Measurements from ENCODE around the gene RFC4.
"Not testable (repeated sequence)": the region's sequence is repeated elsewhere in the genome, so short reads cannot be mapped to it uniquely, and the experiment has no call there.

RFC4 gene

DNA sequence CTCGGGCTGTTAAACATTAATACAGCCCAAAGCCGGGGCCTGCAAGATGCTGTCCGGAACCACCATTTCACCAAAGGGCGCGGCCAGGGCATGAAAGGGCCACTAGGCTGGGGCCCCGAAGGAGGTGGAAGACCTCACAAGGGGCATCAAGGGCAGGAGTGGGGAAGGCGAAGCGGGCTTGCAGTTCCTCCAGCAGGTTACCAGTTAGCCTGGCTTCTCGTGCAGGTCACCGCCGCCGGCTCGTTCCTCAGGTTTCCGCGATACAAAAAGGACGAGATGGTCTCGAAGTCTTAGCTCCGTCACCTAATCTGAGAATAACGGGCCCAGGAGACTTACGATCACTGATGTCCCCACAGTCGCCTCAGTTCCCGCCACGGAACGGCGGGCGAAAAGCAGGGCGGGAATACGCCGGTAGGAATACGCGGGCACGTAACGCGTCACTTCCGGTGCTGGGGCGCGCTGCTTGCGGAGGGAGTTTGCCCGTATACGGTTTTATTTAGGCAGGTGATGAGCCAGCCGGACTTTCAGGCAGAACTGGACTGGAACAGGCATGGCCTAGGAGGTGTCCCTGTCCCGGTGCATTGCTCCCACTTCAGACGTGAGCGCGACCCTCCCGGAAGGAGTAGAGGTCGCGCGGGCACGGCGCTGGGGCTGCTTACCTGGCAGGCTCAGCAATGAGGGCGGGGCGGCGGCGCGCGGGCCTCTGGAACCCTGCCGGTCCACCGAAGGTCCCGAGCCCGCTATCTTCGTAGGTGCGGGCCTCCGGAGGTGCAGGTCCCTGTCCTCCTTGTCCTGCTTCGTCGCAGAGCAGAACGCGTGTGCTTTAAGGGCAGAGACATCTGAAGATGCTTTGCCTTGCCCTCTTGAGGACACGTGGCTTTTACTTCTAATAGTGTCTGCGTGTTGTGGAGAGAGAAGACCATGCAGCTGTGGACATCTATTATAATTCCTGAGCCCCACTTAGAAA is at the start of gene RFC4:
RFC4 (minus strand) TSS at position 394 of the 967 bp plus-strand sequence. CDS start 1,769 bp downstream, outside the sequence.
- peak within 1 kb of the TSS; percentile 88 to 91 for H3K27ac ChIP-seq
- peak; percentile 90 for DNase-seq (ENCODE audit: low spot score)
- H3K4me3 ChIP-seq = peak within 1 kb of the TSS; percentile 88
- no peak for TF ChIP-seq CTCF (IDR thresholded peaks at IDR 0.05)

- Histone ChIP-seq H3K4me3 (no peak overlapping the region), H3K27ac (no peak overlapping the region)
- DNase-seq (ENCODE audit: low spot score) = no peak
- no peak for TF ChIP-seq CTCF (IDR thresholded peaks at IDR 0.05)
Measured at GRCh38 chr3:186854954-186855353, 48.7 kb upstream of the RFC4 start.

GRCh38 chr3:186854146-186854545 is 47.9 kb upstream of the RFC4 start:
- no peak overlapping the region for H3K27ac ChIP-seq
- no peak overlapping the region for H3K4me3 ChIP-seq
- TF ChIP-seq CTCF (IDR thresholded peaks at IDR 0.05) = no peak
- DNase-seq (ENCODE audit: low spot score) = no peak

DNA sequence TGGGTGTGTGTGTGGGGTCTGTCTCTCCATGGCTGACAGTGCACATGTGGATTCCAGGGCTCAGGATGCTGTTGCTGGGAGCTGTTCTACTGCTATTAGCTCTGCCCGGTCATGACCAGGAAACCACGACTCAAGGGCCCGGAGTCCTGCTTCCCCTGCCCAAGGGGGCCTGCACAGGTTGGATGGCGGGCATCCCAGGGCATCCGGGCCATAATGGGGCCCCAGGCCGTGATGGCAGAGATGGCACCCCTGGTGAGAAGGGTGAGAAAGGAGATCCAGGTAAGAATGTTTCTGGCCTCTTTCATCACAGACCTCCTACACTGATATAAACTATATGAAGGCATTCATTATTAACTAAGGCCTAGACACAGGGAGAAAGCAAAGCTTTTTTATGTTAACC is 46.7 kb upstream of the RFC4 start:
- TF ChIP-seq CTCF (IDR thresholded peaks at IDR 0.05) = no peak
- no peak for DNase-seq (ENCODE audit: low spot score)
- H3K4me3 ChIP-seq = no peak overlapping the region
- no peak overlapping the region for H3K27ac ChIP-seq

GRCh38 chr3:186851835-186852234 is 45.6 kb upstream of the RFC4 start:
- H3K4me3 ChIP-seq; H3K27ac ChIP-seq; DNase-seq (ENCODE audit: low spot score): not testable (repeated sequence)

DNA sequence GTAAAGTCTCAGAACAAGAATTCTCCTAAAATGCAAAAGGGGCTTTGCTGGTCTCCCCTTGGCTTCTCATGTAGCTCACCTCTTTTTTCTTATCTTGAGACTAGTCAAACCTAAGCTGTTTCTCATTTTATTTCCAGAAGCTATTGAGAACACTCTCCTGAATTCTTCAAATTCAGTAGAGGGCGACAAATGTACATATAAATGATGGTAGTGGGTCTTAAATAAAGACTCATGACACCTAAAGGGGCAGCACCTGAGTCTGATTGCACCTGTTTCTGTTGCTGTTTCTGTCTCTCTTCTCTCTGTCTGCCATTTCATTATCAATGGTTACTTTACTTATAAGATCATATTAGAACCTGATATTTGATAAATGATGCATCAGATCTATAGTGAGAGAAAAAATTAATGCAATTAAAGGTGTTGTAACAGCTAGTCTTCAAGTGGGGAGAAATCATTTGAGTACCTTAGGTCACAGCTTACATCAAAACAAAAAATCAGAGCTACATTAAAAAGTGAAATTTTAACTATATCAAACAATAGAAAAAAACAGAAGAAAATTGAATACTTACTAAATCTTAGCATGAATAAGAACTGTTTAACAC is 43.2 kb upstream of the RFC4 start:
- no peak overlapping the region for H3K4me3 ChIP-seq
- no peak overlapping the region for H3K27ac ChIP-seq
- TF ChIP-seq CTCF (IDR thresholded peaks at IDR 0.05) = no peak
- no peak for DNase-seq (ENCODE audit: low spot score)

DNA sequence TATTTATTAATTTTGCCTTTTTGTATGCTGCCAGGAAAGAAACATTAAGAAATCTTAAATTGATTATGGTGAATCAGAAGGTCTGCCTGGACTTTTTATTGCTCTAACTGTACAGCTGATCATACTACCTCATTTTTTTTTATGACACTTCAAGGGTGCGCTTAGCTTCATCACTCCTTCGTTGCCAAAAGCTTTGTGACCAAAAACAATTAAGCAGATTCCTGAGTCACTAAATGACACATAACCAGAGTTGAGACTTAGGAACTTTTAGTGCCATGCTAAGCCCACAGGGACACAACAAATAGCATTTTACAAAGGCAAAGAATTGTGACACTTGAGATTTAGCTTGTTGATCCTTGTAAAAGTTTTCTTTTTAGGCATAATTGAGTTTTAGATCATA is 41.2 kb upstream of the RFC4 start:
- no peak for TF ChIP-seq CTCF (IDR thresholded peaks at IDR 0.05)
- Histone ChIP-seq H3K4me3 (no peak overlapping the region), H3K27ac (no peak overlapping the region)
- no peak for DNase-seq (ENCODE audit: low spot score)

All from coronary artery (tissue), 2 donors.